Measurements from ENCODE around the gene JPH4. TPM values are rescaled to one million over a fixed set of nuclear protein-coding genes. Genes with fewer than 3 reads are reported as not detected.
"Not testable (repeated sequence)": the region's sequence is repeated elsewhere in the genome, so short reads cannot be mapped to it uniquely, and the experiment has no call there.

JPH4 gene
- polyA plus RNA-seq, 2 of the 4 experiments (the other 2 are of a cell fraction): 0.05 TPM; not detected in 1

GRCh38 chr14:23600322-23600707 lies 21.7 kb upstream of the JPH4 start:
- H3K27ac ChIP-seq: no peak overlapping the region
- no peak overlapping the region for H3K4me2 ChIP-seq
- H3K4me1 ChIP-seq: no peaks in the 10 kb centered on the region
- ChIA-PET CTCF (interaction anchor here (1.3 kb wide), 1 partner anchor 11 kb away, joined by 4 read pairs; no protein-coding TSS in a partner anchor), POLR2A (no interaction called here)
- ATAC-seq (no peak), FAIRE-seq (no peak), DNase-seq (ENCODE audit: low read depth in 1 of 2, low spot score in 1 of 2) (no peak)
- WGBS (ENCODE audit: missing lambda C conversion rate): 42% methylated on average over 2 of the region's 2 CpGs
- no peak for TF ChIP-seq CHD2 (IDR thresholded peaks at IDR 0.05; ENCODE audit: low read length, partially characterized antibody)
- no peak for TF ChIP-seq NFE2L2 (conservative IDR thresholded peaks at IDR 0.05; ENCODE audit: low read length)
- no peak for TF ChIP-seq EHMT2 (IDR thresholded peaks at IDR 0.05; ENCODE audit: low read depth)
- no peak for TF ChIP-seq FOSL2 (IDR thresholded peaks at IDR 0.05)
- no peak for TF ChIP-seq FOSL2 (CRISPR knock-in tag; IDR thresholded peaks at IDR 0.05)
- TF ChIP-seq HDAC2 (IDR thresholded peaks at IDR 0.05): no peak
- TF ChIP-seq HES2 (IDR thresholded peaks at IDR 0.05): no peak
- TF ChIP-seq POLR2AphosphoS2 (conservative IDR thresholded peaks at IDR 0.05; ENCODE audit: low read length): no peak
- TF ChIP-seq BCL3 (IDR thresholded peaks at IDR 0.05): no peak
- TF ChIP-seq REST (IDR thresholded peaks at IDR 0.05): no peak
- TF ChIP-seq HOXB13 (CRISPR knock-in tag; IDR thresholded peaks at IDR 0.05; ENCODE audit: low read depth): no peak
- H3K9me3 ChIP-seq: no peaks in the 10 kb centered on the region
- no peak overlapping the region for H3K4me3 ChIP-seq

GRCh38 chr14:23594191-23594590 lies 15.6 kb upstream of the JPH4 start:
- WGBS (ENCODE audit: missing lambda C conversion rate): 8% methylated on average over 3 of the region's 3 CpGs
- CTCF ChIA-PET: interaction anchor here (1.1 to 2.0 kb wide), 2 partner anchors 317 to 360 kb away, joined by 3 to 6 read pairs; no protein-coding TSS in a partner anchor

GRCh38 chr14:23590198-23590597 lies 11.6 kb upstream of the JPH4 start:
- POLR2A ChIA-PET: interaction anchor here (0.7 kb wide), 1 partner anchor 498 kb away, joined by 7 read pairs; no protein-coding TSS in a partner anchor
- no peak for DNase-seq (ENCODE audit: low read depth in 1 of 2, low spot score in 1 of 2)
- Histone ChIP-seq H3K4me2 (no peak overlapping the region), H3K4me3 (no peak overlapping the region), H3K4me1 (peaks cover 8% of the 10 kb centered on the region; the same call in 2 of the 3 replicates), H3K27ac (no peak overlapping the region), H3K9me3 (no peaks in the 10 kb centered on the region)
- no peak for FAIRE-seq
- TF ChIP-seq MAFK (IDR thresholded peaks at IDR 0.05; ENCODE audit: partially characterized antibody): no peak
- no peak for TF ChIP-seq CHD2 (IDR thresholded peaks at IDR 0.05; ENCODE audit: low read length, partially characterized antibody)
- no peak for TF ChIP-seq ZC3H11A (IDR thresholded peaks at IDR 0.05)
- no peak for TF ChIP-seq ZNF302 (CRISPR knock-in tag; IDR thresholded peaks at IDR 0.05)
- no peak for TF ChIP-seq CHD4 (IDR thresholded peaks at IDR 0.05; ENCODE audit: borderline replicate concordance)
- TF ChIP-seq TFCP2L1 (CRISPR knock-in tag; IDR thresholded peaks at IDR 0.05): no peak
- TF ChIP-seq CBX2 (IDR thresholded peaks at IDR 0.05; ENCODE audit: borderline replicate concordance, low read depth): no peak
- TF ChIP-seq POLR2A (IDR thresholded peaks at IDR 0.05; ENCODE audit: low read length): no peak
- no peak for TF ChIP-seq FOXS1 (CRISPR knock-in tag; IDR thresholded peaks at IDR 0.05)
- TF ChIP-seq SMC3 (IDR thresholded peaks at IDR 0.05): no peak
- TF ChIP-seq PBX3 (IDR thresholded peaks at IDR 0.05): no peak
- no peak for TF ChIP-seq RFX5 (IDR thresholded peaks at IDR 0.05)
- TF ChIP-seq HES2 (IDR thresholded peaks at IDR 0.05): no peak
- no peak for TF ChIP-seq E2F6 (IDR thresholded peaks at IDR 0.05; ENCODE audit: borderline replicate concordance, low read depth)
- CTCF ChIA-PET: interaction anchor here (0.6 to 3.1 kb wide), 12 partner anchors 13 to 366 kb away, joined by 3 to 39 read pairs (median 5); no protein-coding TSS in a partner anchor
- 51% methylated on average over 4 of the region's 4 CpGs for WGBS (ENCODE audit: missing lambda C conversion rate)
- ATAC-seq: no peak

More at GRCh38 chr14:23594191-23594590, 15.6 kb upstream of the JPH4 start:
- H3K27ac ChIP-seq; H3K9me3 ChIP-seq; ATAC-seq; H3K4me2 ChIP-seq; FAIRE-seq; H3K4me1 ChIP-seq; DNase-seq (ENCODE audit: low read depth in 1 of 2, low spot score in 1 of 2); POLR2A ChIA-PET; H3K4me3 ChIP-seq: not testable (repeated sequence)

Data from A549 (cell line).